ENCODE measurements around the gene NEK8.

Gene NEK8

GRCh38 chr17:28745786-28746411 is 17.3 kb downstream of the NEK8 start:
- no peak for DNase-seq

GRCh38 chr17:28746611-28747050 is 18.0 kb downstream of the NEK8 start:
- DNase-seq, result peak; percentile 72

GRCh38 chr17:28747051-28747691 is 18.6 kb downstream of the NEK8 start:
- DNase-seq, result peak; percentile 86

- DNase-seq, result no peak
Measured at GRCh38 chr17:28747801-28748750, 19.5 kb downstream of the NEK8 start.

- no peak for DNase-seq
Measured at GRCh38 chr17:28748852-28749515, 20.4 kb downstream of the NEK8 start.

- no peak for DNase-seq
Measured at GRCh38 chr17:28749516-28750177, 21.1 kb downstream of the NEK8 start.

GRCh38 chr17:28750178-28751047 is 21.8 kb downstream of the NEK8 start:
- DNase-seq, result peak; percentile 79

- no peak for DNase-seq
Measured at GRCh38 chr17:28751600-28752366, 23.2 kb downstream of the NEK8 start.

- DNase-seq, result no peak
Measured at GRCh38 chr17:28755486-28755885, 26.9 kb downstream of the NEK8 start.

- no peak for DNase-seq
Measured at GRCh38 chr17:28756049-28756804, 27.6 kb downstream of the NEK8 start.

- DNase-seq, result no peak
Measured at GRCh38 chr17:28758411-28759121, 30.0 kb downstream of the NEK8 start.

- no peak for DNase-seq
Measured at GRCh38 chr17:28759256-28759865, 30.8 kb downstream of the NEK8 start.

GRCh38 chr17:28760601-28761562 is 32.3 kb downstream of the NEK8 start:
- peak; percentile 70 for DNase-seq

GRCh38 chr17:28763137-28763799 is 34.7 kb downstream of the NEK8 start:
- no peak for DNase-seq

- peak; percentile 78 for DNase-seq
Measured at GRCh38 chr17:28763804-28764266, 35.2 kb downstream of the NEK8 start.

GRCh38 chr17:28765038-28765437 is 36.5 kb downstream of the NEK8 start:
- DNase-seq, result no peak

- no peak for DNase-seq
Measured at GRCh38 chr17:28773736-28774135, 45.1 kb downstream of the NEK8 start.

Measured in NCI-H2029 treated with DMSO at 0.1 percent for 48 hours (cell line).